ENCODE data around the gene HBG2. TPM values are rescaled to one million over a fixed set of nuclear protein-coding genes. Genes with fewer than 3 reads are reported as not detected.

The HBG2 gene
- total and polyA plus RNA-seq, 2 experiments from 2014 or later, result not detected

DNA sequence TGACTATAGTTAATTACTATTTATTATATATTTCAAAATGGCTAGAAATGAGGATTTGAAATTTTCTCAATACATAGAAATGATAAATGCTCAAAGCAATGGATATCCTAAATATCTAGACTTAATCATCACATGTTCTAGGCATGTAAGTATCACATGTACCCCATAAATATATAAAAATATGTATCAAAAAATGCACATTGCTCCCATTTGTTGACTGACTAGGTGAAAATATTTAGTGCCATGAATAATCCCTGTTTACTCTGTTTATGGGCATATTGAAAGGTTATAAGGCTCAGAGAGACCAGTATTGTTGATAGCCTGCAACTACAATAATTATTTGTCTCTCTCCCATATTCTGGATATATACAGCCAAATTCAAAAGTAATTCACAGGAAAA, 12.0 kb upstream of the HBG2 start:
- Histone ChIP-seq H2AFZ (no peak overlapping the region), H3K9me3 (ENCODE audit: low read depth) (no peaks in the 10 kb centered on the region), H4K20me1 (ENCODE audit: insufficient read depth, poor library complexity, severe bottlenecking) (no peaks in the 10 kb centered on the region), H3K27me3 (no peaks in the 10 kb centered on the region), H3K4me3 (no peak overlapping the region), H3K79me2 (no peaks in the 10 kb centered on the region), H3K27ac (no peak overlapping the region), H3K36me3 (replicated peaks; ENCODE audit: insufficient read depth, low read depth) (no peaks in the 10 kb centered on the region), H3K4me1 (ENCODE audit: insufficient read depth) (no peaks in the 10 kb centered on the region), H3K4me2 (no peak overlapping the region), H3K9me2 (replicated peaks; ENCODE audit: insufficient read depth) (no peaks in the 10 kb centered on the region)
- TF ChIP-seq CTCF (IDR thresholded peaks at IDR 0.05; ENCODE audit: poor library complexity) (no peak), EZH2phosphoT487 (IDR thresholded peaks at IDR 0.05; ENCODE audit: low read depth, severe bottlenecking, unreplicated experiment) (no peak), EZH2 (IDR thresholded peaks at IDR 0.05; ENCODE audit: borderline replicate concordance) (no peak)
- no peak for DNase-seq (ENCODE audit: low spot score)

- H3K27ac ChIP-seq, result no peak overlapping the region
- H3K36me3 ChIP-seq (replicated peaks; ENCODE audit: insufficient read depth, low read depth), result no peaks in the 10 kb centered on the region
- H3K4me1 ChIP-seq (ENCODE audit: insufficient read depth), result no peaks in the 10 kb centered on the region
- no peaks in the 10 kb centered on the region for H4K20me1 ChIP-seq (ENCODE audit: insufficient read depth, poor library complexity, severe bottlenecking)
- H3K9me2 ChIP-seq (replicated peaks; ENCODE audit: insufficient read depth), result no peaks in the 10 kb centered on the region
- DNase-seq (ENCODE audit: low spot score), result no peak
- H3K4me2 ChIP-seq, result no peak overlapping the region
- no peak for TF ChIP-seq EZH2phosphoT487 (IDR thresholded peaks at IDR 0.05; ENCODE audit: low read depth, severe bottlenecking, unreplicated experiment)
- no peak for TF ChIP-seq CTCF (IDR thresholded peaks at IDR 0.05; ENCODE audit: poor library complexity)
- no peak for TF ChIP-seq EZH2 (IDR thresholded peaks at IDR 0.05; ENCODE audit: borderline replicate concordance)
- WGBS (ENCODE audit: low lambda C conversion rate, missing lambda C conversion rate), result 44% methylated on average over 2 of the region's 2 CpGs
- no peak overlapping the region for H3K4me3 ChIP-seq
- H3K79me2 ChIP-seq, result no peaks in the 10 kb centered on the region
- no peak overlapping the region for H2AFZ ChIP-seq
- no peaks in the 10 kb centered on the region for H3K9me3 ChIP-seq (ENCODE audit: low read depth)
- H3K27me3 ChIP-seq, result no peaks in the 10 kb centered on the region
These were observed 11.3 kb upstream of the HBG2 start for GRCh38 chr11:5265832-5266231.

DNA sequence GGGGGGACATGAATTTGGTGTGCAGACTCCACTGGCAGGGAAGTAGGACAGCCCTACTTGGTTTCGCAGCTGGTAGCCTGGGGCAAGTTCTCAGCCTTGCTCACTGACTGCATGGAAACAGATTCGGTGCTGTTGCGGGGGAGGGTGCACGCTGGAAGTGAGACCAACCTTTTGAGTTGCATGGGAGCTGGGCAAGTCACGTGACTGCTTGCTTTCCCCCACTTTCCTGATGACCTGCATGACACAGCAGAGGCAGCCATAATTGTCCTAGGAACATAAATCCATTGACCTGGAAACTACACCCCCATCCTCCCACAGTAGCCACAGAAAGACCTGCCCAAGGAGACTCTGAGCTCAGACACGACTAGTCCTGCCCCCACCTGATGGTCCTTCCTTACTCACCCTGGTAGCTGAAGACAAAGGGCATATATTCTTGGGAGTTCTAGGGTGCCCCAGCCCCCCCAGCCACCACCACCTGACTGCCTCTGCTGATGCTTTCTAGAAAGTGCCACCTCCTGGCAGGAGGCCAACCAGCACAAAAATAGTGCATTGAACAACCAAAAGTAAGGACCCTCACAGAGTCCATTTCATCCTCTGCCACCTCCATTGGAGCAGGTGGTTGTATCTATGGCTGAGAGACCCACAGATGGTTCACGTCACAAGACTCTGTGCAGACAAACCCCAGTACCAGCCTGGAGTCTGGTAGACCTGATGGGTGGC, 4.1 kb upstream of the HBG2 start:
- WGBS (ENCODE audit: low lambda C conversion rate, missing lambda C conversion rate), result 65% methylated on average over 7 of the region's 7 CpGs
- Histone ChIP-seq H4K20me1 (ENCODE audit: insufficient read depth, poor library complexity, severe bottlenecking) (no peaks in the 10 kb centered on the region), H3K27me3 (no peaks in the 10 kb centered on the region), H3K36me3 (replicated peaks; ENCODE audit: insufficient read depth, low read depth) (no peaks in the 10 kb centered on the region), H3K79me2 (no peaks in the 10 kb centered on the region), H3K9me3 (ENCODE audit: low read depth) (no peaks in the 10 kb centered on the region), H3K4me2 (no peak overlapping the region), H3K4me3 (no peak overlapping the region), H3K9me2 (replicated peaks; ENCODE audit: insufficient read depth) (peaks cover 3% of the 10 kb centered on the region), H3K27ac (no peak overlapping the region), H2AFZ (no peak overlapping the region), H3K4me1 (ENCODE audit: insufficient read depth) (no peaks in the 10 kb centered on the region)
- DNase-seq (ENCODE audit: low spot score), result no peak
- TF ChIP-seq EZH2 (IDR thresholded peaks at IDR 0.05; ENCODE audit: borderline replicate concordance), result no peak
- no peak for TF ChIP-seq EZH2phosphoT487 (IDR thresholded peaks at IDR 0.05; ENCODE audit: low read depth, severe bottlenecking, unreplicated experiment)
- TF ChIP-seq CTCF (IDR thresholded peaks at IDR 0.05; ENCODE audit: poor library complexity), result no peak
